CD4-positive, alpha-beta T cell treated with Interleukin-15 for 1 hour (primary cell): ENCODE measurements around the gene ITGA6.
"Not testable (repeated sequence)": the region's sequence is repeated elsewhere in the genome, so short reads cannot be mapped to it uniquely, and the experiment has no call there.

Experiments
- DNase-seq: peaks from one replicate; pipeline ENCODE4 v3.0.0-alpha.2; 2020

ITGA6 gene

GRCh38 chr2:172531309-172531708 lies 103.9 kb downstream of the ITGA6 start:
- DNase-seq: no peak

DNA sequence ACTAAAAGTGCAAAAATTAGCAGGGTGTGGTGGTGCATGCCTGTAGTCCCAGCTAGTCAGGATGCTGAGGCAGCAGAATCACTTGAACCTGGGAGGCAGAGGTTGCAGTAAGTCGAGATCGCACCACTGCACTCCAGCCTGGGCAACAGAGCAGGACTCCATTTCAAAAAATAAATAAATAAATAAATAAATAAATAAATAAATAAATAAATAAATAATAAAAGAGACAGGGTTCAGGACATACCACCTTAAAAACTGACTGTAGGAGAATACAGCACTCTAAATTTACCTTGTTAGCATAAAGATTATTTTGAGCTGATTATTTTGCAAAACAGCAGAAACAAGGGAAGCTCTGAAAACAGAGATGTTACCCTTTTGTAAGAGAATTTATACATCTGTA lies 105.1 kb downstream of the ITGA6 start:
- DNase-seq: not testable (repeated sequence)

- no peak for DNase-seq
These were observed 106.3 kb downstream of the ITGA6 start for GRCh38 chr2:172533687-172534086.

GRCh38 chr2:172535119-172535518 lies 107.7 kb downstream of the ITGA6 start:
- no peak for DNase-seq

DNA sequence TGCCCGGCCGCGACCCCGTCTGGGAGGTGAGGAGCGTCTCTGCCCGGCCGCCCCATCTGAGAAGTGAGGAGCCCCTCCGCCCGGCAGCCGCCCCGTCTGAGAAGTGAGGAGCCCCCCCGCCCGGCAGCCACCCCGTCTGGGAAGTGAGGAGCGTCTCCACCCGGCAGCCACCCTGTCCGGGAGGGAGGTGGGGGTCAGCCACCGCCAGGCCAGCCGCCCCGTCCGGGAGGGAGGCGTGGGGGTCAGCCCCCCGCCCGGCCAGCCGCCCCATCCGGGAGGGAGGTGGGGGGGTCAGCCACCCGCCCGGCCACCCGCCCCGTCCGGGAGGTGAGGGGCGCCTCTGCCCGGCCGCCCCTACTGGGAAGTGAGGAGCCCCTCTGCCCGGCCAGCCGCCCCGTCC lies 110.5 kb downstream of the ITGA6 start:
- not testable (repeated sequence) for DNase-seq

DNA sequence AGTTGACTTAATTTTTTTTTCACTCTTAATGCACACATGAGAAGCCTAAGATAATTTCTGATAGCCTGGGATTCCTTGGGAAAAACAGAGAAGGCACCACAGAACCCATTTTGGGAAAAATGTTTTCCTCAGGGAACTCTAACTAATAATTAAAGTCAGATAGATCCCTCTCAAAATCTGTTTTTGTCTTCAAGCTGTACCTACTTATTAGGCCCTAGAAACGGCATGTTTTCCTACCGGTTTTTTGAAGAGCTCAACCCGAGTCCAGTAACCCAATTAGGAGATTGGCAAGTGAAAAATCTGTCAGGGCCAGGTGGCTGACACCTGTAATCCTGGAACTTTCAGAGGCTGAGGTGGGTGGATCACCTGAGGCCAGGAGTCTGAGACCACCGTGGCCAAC lies 112.4 kb downstream of the ITGA6 start:
- no peak for DNase-seq

DNA sequence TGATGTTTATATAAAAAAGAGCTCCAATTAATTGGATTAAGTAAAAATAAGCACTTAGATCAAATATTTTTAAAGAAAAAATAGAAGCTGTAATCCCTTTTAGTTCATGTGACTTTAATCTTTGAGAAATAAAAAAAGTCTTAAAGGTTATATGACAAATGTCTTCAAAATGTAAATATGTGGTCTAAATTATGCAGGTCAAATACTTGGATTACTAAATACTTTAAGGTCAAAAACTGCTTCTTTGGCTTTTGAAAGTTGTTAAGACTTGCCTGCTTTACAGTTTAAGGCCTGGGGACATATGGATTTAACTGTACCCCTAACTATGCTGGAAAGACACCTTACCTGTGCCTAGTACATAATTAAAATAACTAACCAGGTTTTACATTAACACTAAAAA lies 113.0 kb downstream of the ITGA6 start:
- no peak for DNase-seq

DNA sequence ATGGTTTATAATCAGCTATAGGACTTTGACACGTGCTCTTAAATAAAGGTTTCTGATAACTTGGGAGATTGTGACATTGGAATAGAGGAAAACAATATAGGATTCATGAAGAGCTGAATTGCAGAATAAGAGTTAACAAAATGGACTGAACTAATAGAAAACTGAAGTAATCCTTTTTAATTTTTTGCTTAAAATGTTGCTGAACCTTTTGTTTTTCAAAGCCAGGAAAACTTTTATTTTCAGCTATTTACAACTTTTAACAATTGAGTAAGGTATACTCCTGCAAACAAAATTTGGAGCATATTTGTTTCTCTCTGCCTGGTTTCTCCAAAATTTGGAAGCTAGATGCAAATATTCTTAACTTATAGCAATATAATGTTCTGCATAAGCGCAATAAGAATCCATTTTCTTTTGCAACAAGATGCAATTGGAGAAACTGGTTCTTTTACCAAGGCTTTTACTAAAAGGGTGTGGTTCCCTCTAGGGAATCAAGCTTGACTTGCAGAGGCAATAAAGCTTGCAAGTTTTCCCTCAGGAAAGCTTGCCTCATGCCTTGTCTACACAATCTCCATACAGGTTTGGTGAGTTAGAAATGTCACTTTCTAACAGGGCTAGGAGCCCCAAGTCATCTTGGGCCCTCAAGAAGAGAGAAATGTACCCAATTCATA lies 118.2 kb downstream of the ITGA6 start:
- DNase-seq: no peak

GRCh38 chr2:172549131-172549530 lies 121.7 kb downstream of the ITGA6 start:
- no peak for DNase-seq

DNA sequence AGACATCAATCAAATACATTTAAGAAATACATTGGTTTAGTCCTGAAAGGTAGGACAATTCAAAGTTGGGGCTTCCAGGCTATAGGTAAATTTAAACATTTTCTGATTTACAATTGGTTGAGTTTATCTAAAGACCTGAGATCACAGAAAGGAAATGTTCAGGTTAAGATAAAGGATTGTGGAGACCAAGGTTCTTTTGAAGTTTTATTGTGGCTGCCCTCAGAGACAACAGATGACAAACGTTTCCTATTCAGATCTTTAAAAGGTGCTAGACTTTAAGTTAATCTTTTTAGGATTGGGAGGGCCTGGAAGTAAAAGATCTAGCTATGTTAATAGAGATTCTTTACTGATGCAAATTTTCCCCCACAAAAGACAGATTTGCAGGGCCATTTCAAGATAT lies 122.4 kb downstream of the ITGA6 start:
- not testable (repeated sequence) for DNase-seq

- DNase-seq: no peak
These were observed 123.0 kb downstream of the ITGA6 start for GRCh38 chr2:172550419-172550818.

DNA sequence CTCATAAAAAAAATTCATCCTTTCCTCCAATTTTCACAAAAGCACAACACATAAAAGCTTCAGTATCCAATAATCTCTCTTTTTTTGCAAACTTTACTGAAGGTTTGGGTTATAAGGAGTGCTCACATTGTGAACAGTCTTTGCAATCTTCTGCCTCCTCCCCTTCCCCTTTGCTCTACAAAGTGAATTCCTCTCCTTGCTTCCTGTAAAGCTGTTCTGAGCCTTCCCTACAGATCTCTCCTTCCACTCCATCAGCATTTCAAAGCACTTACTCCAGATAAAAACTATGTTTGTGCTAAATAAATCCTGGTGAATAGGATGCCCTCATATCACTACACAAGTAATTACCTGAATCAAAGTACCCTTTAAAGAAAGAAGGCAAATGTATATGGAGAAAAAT lies 123.9 kb downstream of the ITGA6 start:
- DNase-seq: no peak

- DNase-seq: no peak
These were observed 125.3 kb downstream of the ITGA6 start for GRCh38 chr2:172552547-172553291.

- DNase-seq: no peak
These were observed 127.2 kb downstream of the ITGA6 start for GRCh38 chr2:172554352-172555271.

- DNase-seq: no peak
These were observed 127.8 kb downstream of the ITGA6 start for GRCh38 chr2:172555272-172555521.
